Measurements from ENCODE around the gene PARD3. TPM values are rescaled to one million over a fixed set of nuclear protein-coding genes. Genes with fewer than 3 reads are reported as not detected.

PARD3 gene
- total RNA-seq, 2 experiments from 2014 or later: 0.93 to 1.2 TPM

GRCh38 chr10:34172936-34173533, 642.1 kb downstream of the PARD3 start:
- no peak for DNase-seq
- intact Hi-C loops (cut with micrococcal nuclease): no loop called here
- no peaks in the 10 kb centered on the region for H3K36me3 Mint-ChIP-seq
- no peak overlapping the region for H3K4me3 Mint-ChIP-seq
- POLR2A ChIA-PET: no interaction called here
- no peak overlapping the region for H3K27ac Mint-ChIP-seq
- CTCF ChIA-PET: no interaction called here
- peaks cover 7% of the 10 kb centered on the region for H3K27me3 Mint-ChIP-seq
- H3K4me1 Mint-ChIP-seq (ENCODE audit: low read depth): no peaks in the 10 kb centered on the region
- H3K9me3 Mint-ChIP-seq: no peaks in the 10 kb centered on the region

DNA sequence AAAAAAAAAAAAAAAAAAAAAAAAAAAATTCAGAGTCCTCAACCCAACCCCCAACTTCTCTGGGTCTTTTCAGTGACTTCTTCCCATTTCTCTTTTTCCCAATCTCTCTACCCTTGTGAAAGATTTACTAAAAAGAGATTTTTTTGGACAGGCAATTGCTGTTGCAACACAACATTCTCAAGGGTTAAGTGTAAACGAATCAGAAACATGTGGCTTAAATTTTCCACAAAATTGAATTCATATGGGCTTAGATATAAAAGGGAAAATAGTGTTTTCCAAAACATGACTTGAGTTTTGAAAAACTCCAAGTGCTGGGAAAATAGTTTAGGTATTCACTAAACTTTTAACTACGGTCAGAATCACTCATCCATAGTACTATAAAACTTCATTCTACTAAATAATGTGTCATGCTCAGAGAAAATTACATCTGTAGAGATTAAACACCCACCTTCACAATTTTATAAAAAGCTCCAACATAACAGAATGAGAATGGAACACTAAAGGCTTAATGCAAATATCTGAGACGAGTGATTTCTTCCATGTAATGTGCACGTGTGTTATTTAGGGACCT, 643.1 kb downstream of the PARD3 start:
- Mint-ChIP-seq H3K36me3 (no peaks in the 10 kb centered on the region), H3K27me3 (peaks cover 5% of the 10 kb centered on the region), H3K4me3 (no peak overlapping the region), H3K27ac (no peak overlapping the region), H3K9me3 (no peaks in the 10 kb centered on the region), H3K4me1 (ENCODE audit: low read depth) (no peaks in the 10 kb centered on the region)
- ChIA-PET POLR2A (no interaction called here), CTCF (no interaction called here)
- intact Hi-C loops (cut with micrococcal nuclease): no loop called here
- DNase-seq: no peak

DNA sequence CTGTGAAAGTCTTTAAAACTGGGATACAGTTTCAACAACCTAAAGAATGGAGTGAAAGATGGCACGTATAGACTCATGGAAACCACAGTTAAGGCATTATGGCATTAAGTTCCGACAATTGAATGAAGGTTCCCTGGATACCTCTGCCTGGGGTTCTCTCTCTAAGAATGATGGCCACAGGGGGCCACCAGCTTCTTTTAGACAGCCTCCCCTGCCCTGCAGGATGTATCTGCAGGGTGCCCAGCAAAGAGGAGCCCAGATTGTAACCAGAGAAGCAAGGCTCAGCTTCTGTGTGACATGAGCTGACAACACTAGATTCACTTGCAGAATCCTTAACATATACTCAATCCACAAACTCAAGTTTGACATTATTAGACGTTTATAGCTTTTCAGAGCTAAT, 645.4 kb downstream of the PARD3 start:
- intact Hi-C loops (cut with micrococcal nuclease): no loop called here
- no peak overlapping the region for H3K27ac Mint-ChIP-seq
- no peaks in the 10 kb centered on the region for H3K4me1 Mint-ChIP-seq (ENCODE audit: low read depth)
- ChIA-PET POLR2A (no interaction called here), CTCF (no interaction called here)
- H3K4me3 Mint-ChIP-seq: no peak overlapping the region
- H3K36me3 Mint-ChIP-seq: no peaks in the 10 kb centered on the region
- H3K27me3 Mint-ChIP-seq: peaks cover 6% of the 10 kb centered on the region
- DNase-seq: no peak
- no peaks in the 10 kb centered on the region for H3K9me3 Mint-ChIP-seq

DNA sequence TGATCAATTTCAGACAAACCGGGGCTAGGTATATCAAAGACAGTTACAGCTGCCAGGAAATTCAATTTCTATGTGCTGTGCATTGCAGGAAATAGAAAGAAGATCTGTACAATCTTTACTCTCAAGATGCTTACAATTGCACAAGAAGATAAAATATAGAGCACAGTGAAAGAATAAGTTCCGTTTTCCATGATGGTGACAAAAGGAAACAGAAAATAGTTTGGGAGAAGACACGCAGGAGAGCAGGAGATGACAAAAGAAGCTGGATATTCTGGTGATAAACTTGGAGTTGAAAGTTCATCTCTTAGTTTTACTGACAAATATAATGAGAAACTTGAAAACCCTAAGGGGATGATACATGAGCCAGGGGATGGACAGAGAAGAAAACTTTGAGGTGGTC, 646.0 kb downstream of the PARD3 start:
- ChIA-PET CTCF (no interaction called here), POLR2A (no interaction called here)
- intact Hi-C loops (cut with micrococcal nuclease): no loop called here
- H3K36me3 Mint-ChIP-seq: no peaks in the 10 kb centered on the region
- no peaks in the 10 kb centered on the region for H3K4me1 Mint-ChIP-seq (ENCODE audit: low read depth)
- H3K27me3 Mint-ChIP-seq: peaks cover 6% of the 10 kb centered on the region
- no peak overlapping the region for H3K4me3 Mint-ChIP-seq
- no peak overlapping the region for H3K27ac Mint-ChIP-seq
- no peak for DNase-seq
- no peaks in the 10 kb centered on the region for H3K9me3 Mint-ChIP-seq

- H3K4me3 Mint-ChIP-seq: no peak overlapping the region
- ChIA-PET CTCF (no interaction called here), POLR2A (no interaction called here)
- H3K9me3 Mint-ChIP-seq: no peaks in the 10 kb centered on the region
- peaks cover 7% of the 10 kb centered on the region for H3K27me3 Mint-ChIP-seq
- DNase-seq: no peak
- no peaks in the 10 kb centered on the region for H3K36me3 Mint-ChIP-seq
- H3K27ac Mint-ChIP-seq: no peak overlapping the region
- no peaks in the 10 kb centered on the region for H3K4me1 Mint-ChIP-seq (ENCODE audit: low read depth)
- intact Hi-C loops (cut with micrococcal nuclease): no loop called here
Observed at GRCh38 chr10:34168439-34168838, 646.7 kb downstream of the PARD3 start.

DNA sequence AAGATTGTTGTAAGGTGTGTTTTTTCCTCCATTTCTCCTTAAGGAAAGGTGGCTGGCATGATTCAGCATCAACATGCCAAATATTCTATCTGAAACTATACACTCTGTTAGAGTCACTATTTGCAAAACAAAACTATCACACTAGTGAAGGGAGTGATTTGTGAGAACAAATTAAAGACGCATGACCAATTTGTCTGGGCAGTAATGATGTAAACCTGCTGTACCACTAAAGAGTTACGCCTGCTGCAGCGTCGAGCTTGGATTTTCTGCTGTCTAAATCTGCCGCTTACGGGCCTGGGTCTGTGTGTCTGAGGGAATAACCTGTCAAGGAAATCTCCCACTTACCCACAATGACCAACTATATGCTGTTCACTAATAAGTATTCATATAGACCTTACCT, 648.3 kb downstream of the PARD3 start:
- Mint-ChIP-seq H3K4me3 (no peak overlapping the region), H3K9me3 (no peaks in the 10 kb centered on the region), H3K36me3 (no peaks in the 10 kb centered on the region), H3K4me1 (ENCODE audit: low read depth) (no peaks in the 10 kb centered on the region), H3K27ac (no peak overlapping the region), H3K27me3 (peaks cover 7% of the 10 kb centered on the region)
- no peak for DNase-seq
- ChIA-PET POLR2A (no interaction called here), CTCF (interaction anchor here (0.9 to 1.0 kb wide), 2 partner anchors 472 to 974 kb away, joined by 3 read pairs; no protein-coding TSS in a partner anchor)
- intact Hi-C loops (cut with micrococcal nuclease): no loop called here

DNA sequence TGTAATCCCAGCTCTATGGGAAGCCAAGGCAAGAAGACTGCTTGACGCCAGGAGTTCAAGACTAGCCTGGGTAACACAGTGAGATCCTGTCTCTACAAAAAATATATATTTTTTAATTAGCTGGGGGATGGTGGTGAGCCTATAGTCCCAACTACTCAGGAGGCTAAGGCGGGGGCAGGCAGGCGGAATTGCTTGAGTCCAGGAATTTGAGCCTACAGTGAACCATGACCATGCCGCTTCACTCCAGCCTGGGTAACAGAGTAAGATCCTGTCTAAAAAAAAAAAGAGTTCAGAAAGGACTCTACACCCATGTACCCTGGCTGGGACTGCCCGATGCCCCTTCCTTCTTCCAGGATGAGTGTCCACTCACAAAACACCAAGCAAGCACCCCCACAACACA, 648.7 kb downstream of the PARD3 start:
- H3K27me3 Mint-ChIP-seq: peaks cover 7% of the 10 kb centered on the region
- intact Hi-C loops (cut with micrococcal nuclease): no loop called here
- no peak overlapping the region for H3K4me3 Mint-ChIP-seq
- CTCF ChIA-PET: interaction anchor here (0.9 kb wide), 1 partner anchor 472 kb away, joined by 3 read pairs; no protein-coding TSS in a partner anchor
- H3K36me3 Mint-ChIP-seq: no peaks in the 10 kb centered on the region
- DNase-seq: no peak
- H3K4me1 Mint-ChIP-seq (ENCODE audit: low read depth): no peaks in the 10 kb centered on the region
- no peak overlapping the region for H3K27ac Mint-ChIP-seq
- POLR2A ChIA-PET: no interaction called here
- H3K9me3 Mint-ChIP-seq: no peaks in the 10 kb centered on the region

GRCh38 chr10:34164029-34164428, 651.1 kb downstream of the PARD3 start:
- Mint-ChIP-seq H3K4me3 (no peak overlapping the region), H3K27ac (no peak overlapping the region), H3K27me3 (peaks cover 3% of the 10 kb centered on the region), H3K36me3 (no peaks in the 10 kb centered on the region), H3K4me1 (ENCODE audit: low read depth) (no peaks in the 10 kb centered on the region), H3K9me3 (no peaks in the 10 kb centered on the region)
- ChIA-PET CTCF (no interaction called here), POLR2A (no interaction called here)
- no peak for DNase-seq
- intact Hi-C loops (cut with micrococcal nuclease): no loop called here

- no peaks in the 10 kb centered on the region for H3K36me3 Mint-ChIP-seq
- POLR2A ChIA-PET: no interaction called here
- H3K27ac Mint-ChIP-seq: no peak overlapping the region
- no peak for DNase-seq
- no peak overlapping the region for H3K4me3 Mint-ChIP-seq
- intact Hi-C loops (cut with micrococcal nuclease): no loop called here
- H3K9me3 Mint-ChIP-seq: no peaks in the 10 kb centered on the region
- H3K27me3 Mint-ChIP-seq: peaks cover 3% of the 10 kb centered on the region
- no peaks in the 10 kb centered on the region for H3K4me1 Mint-ChIP-seq (ENCODE audit: low read depth)
- CTCF ChIA-PET: no interaction called here
Observed at GRCh38 chr10:34163075-34163905, 651.8 kb downstream of the PARD3 start.

- POLR2A ChIA-PET: no interaction called here
- H3K4me1 Mint-ChIP-seq (ENCODE audit: low read depth): no peaks in the 10 kb centered on the region
- no peak overlapping the region for H3K27ac Mint-ChIP-seq
- CTCF ChIA-PET: no interaction called here
- H3K27me3 Mint-ChIP-seq: peaks cover 1% of the 10 kb centered on the region
- DNase-seq: no peak
- intact Hi-C loops (cut with micrococcal nuclease): no loop called here
- no peaks in the 10 kb centered on the region for H3K36me3 Mint-ChIP-seq
- H3K4me3 Mint-ChIP-seq: no peak overlapping the region
- H3K9me3 Mint-ChIP-seq: no peaks in the 10 kb centered on the region
Observed at GRCh38 chr10:34161777-34162370, 653.2 kb downstream of the PARD3 start.

- Mint-ChIP-seq H3K9me3 (no peaks in the 10 kb centered on the region), H3K4me3 (no peak overlapping the region), H3K27ac (no peak overlapping the region), H3K27me3 (peaks cover 1% of the 10 kb centered on the region), H3K4me1 (ENCODE audit: low read depth) (no peaks in the 10 kb centered on the region), H3K36me3 (no peaks in the 10 kb centered on the region)
- no peak for DNase-seq
- ChIA-PET CTCF (interaction anchor here (0.6 kb wide), 1 partner anchor 840 kb away, joined by 3 read pairs; no protein-coding TSS in a partner anchor), POLR2A (no interaction called here)
- intact Hi-C loops (cut with micrococcal nuclease): no loop called here
Observed at GRCh38 chr10:34160595-34160994, 654.5 kb downstream of the PARD3 start.

DNA sequence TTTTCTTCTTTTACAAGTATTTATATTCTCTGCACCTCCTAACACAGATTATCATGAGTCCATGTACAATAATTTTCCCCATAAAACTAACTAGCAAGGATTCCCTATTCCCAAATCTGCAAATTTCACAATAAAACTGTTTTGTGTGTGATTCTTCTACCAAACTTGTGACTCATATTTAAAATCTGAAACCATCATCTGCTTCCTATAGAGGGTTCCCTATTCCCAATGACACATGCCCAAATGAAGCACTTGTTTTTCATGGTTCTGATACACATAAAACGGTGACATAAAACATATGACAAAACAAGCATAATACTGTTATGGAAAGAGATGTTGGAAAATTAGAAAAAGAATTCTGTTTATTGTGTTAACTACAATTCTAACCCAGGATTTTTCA, 657.6 kb downstream of the PARD3 start:
- intact Hi-C loops (cut with micrococcal nuclease): no loop called here
- Mint-ChIP-seq H3K9me3 (no peaks in the 10 kb centered on the region), H3K27me3 (peaks cover 2% of the 10 kb centered on the region), H3K36me3 (no peaks in the 10 kb centered on the region), H3K4me1 (ENCODE audit: low read depth) (no peaks in the 10 kb centered on the region), H3K27ac (no peak overlapping the region), H3K4me3 (no peak overlapping the region)
- DNase-seq: no peak
- ChIA-PET POLR2A (no interaction called here), CTCF (no interaction called here)
